Measurements from ENCODE around the gene SNCA.

The SNCA gene

DNA sequence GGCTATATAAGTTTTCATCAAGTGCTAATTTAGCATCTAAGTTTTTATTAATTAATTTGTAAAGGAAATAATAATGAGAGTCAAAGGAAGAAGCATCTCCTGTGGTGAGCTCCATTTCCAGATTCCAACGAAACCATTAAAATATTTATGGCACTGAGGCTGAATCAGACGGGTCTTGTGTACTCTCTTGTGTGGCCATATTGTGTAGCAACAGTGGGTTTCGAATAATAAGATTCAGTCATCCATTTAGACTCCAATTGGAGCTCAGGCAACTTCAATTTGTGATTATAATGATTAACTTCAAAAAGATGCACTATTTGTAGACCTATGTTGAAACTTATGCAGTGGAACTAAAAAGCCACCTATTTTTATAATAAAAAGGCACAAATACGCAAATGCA, 82.4 kb downstream of the SNCA start:
- DNase-seq (ENCODE audit: low read depth, low spot score) = no peak

DNA sequence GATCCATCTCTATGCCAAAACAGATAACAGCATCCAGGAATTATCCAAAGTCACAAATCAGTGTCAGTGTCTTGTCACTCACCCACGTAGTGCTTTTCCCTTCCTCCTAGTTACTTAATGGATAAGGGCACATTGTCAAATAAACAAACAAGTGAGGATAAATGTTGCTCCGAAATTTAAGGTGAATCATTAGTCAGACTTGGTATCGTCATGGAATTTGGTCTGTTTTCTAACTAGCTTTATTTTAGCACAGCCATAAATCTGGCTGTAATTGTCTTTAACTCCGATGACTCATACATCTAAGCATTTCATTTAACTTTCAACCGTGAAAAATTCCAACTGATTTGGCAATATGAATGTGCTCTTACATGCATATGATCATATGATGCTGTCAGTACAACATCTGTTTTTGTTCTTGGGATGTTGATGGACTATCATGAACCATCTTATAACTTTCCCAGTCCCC, 83.3 kb downstream of the SNCA start:
- DNase-seq (ENCODE audit: low read depth, low spot score) = peak; percentile 32

DNA sequence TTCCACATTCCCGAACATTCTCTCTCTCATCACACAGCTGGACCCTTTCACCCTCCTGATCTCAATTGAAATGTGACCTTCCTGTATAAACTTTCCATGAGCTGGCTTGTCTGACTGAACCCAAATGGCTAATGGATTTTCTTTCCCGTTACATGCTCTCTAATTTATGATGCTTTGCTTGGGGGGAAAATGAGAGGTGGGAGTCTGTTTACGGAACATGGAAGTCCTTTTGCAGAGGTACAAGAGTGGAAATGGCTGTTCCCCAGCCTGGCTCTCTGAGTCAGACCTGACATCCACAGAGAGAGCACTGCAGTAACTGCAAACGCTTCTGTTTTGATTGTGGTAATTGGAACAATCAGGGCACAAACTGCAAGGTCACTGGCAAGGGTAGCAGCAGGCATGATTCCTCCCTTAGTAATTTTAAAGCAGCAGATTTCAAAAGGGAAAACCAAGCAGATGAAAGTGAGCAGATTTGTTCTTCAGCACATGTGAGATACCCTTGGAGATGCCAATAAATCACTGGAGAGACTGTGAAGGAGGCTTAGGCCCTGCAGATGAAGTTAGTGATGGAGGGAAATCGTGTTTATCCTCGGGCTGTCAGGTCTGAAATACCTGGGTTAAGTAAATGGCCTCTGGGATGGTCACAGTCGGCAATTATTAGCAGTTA, 83.9 kb downstream of the SNCA start:
- DNase-seq (ENCODE audit: low read depth, low spot score) = peak; percentile 31

DNA sequence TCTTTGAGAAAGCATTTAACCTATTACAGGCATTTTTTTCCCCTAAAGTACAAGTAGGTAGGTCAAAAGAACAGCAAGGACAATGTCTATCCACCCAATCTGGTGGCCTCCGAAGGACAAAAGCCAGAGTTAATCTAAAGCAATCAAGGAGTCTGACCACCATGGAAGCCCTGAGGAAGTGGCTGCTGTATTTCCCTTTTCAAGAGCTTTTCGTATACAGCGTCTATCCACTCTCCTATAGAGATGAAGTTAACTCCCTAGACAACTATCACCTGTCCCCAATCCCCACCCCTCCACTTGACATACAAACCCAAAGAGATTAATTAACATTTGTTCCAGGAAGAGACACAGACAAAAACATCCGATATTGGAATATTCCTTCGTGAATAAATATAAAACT, 85.5 kb downstream of the SNCA start:
- no peak for DNase-seq (ENCODE audit: low read depth, low spot score)

DNA sequence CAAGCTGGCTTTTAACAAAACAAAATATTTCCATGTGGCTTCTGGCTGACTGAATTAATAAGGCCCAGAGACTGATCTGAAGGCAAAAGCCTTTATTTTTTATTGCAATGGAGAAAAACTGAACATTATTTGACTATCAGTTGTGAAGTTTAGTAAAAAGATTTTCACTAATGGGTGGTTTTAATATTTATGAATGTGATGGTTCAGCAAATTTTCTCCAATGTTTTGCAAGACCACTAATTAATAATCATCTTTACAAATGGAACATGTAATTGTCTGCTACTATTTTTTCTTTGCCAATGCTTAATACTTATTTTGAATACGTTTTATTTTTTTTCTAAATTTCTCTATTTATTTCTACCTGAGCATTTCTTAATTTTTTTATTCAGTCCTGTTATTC, 90.6 kb downstream of the SNCA start:
- no peak for DNase-seq (ENCODE audit: low read depth, low spot score)

DNA sequence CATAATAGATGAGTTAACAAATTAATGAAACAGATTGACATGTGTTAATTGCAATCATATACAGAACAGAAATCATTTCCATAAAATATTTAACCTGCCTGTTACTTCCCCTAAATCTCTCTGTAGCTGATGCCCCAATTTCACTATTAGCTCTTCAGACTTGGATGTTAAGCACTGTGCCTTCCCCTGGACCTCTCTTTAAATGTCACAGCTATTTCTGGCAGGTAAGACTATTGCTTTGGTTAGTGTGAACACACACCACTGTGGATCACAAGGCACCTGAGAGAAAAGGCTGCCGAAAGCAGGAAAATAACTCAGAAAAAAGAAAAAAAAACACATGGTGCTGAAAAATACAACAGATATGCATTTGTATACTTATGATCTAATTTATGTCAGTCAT, 91.3 kb downstream of the SNCA start:
- DNase-seq (ENCODE audit: low read depth, low spot score) = no peak

DNA sequence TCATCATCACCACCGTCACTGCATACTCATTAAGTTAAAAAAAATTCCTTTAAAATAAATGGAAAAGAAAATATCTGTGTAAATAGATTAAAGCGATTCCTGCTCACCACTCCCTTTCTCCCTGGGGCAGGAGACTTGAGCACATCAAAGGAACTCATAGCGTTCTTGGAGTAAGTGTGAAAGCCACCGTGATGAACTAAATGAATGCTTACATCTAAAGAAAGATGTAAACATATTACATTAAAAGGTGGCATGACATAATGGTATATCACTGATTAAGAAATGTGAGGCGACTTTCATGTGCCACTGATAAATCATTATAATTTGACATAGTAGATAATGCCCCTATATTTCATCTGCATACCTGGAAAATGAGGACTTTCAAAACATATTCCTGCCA, 92.0 kb downstream of the SNCA start:
- DNase-seq (ENCODE audit: low read depth, low spot score) = no peak

DNA sequence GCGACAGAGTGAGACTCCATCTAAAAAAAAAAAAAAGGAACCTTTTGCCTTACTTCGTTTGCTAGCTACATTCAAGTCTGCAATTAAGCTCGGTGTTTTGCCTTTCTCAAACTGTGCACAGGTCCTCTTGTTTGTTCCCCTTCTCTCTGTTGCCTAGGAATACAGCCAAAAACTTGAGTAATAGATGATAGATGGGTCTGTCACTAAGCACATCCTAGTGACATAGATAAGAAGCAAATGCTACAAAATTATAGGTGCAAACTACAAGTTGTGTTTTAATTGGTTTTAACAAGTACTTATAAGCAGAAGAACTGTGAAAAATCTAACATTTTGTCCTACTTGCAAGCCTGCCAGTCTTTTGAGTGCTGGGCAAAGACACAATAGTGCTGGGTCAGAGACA, 95.2 kb downstream of the SNCA start:
- DNase-seq (ENCODE audit: low read depth, low spot score) = no peak

DNA sequence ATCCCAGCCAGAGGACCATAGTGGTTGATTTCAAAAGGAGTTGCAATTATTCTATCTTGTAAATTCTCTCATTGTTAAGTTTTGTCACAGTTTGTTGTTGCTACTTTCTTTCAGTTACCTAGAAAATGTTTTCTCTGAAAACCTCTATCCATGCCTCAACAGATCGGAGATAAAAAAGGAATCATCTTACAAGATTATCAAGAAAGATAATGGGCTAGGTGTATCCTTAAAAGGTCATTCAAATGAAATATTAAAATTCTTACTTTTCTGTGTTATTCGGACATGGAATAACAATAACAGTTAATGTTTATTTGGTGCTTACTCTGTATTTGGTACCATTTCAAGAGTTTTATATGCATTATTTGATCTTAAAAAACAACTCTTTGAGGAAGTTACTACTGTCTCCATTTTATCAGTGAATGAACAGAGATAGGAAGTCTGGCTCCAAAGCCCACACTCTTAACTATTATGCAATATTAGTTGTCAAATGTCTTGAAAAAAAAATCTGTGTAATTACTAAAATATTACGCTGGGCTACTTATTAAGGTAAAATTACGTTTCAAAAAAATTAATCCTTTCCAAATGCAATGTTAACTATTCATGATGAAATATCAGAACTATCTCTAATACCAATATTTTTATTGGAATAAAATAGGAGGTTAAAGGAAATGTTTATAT, 97.5 kb downstream of the SNCA start:
- DNase-seq (ENCODE audit: low read depth, low spot score) = no peak

DNA sequence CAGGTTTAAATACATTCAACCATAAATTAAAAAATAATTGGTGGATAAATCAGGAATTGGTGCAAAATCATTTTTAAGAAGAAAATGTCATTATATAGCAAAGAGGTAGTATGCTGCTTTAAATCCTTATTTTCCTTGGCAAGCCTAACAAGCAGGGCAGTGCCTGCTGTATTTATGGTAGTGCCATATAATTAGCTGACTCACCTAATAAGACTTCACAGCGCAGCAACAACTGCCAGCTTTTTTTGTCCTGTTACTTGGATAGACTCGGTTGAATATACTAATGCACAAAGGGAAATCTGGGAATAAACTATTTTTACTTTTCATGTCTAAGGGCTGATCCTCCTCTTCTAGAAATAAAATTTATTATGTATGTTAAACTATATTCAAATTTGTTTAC, 99.1 kb downstream of the SNCA start:
- DNase-seq (ENCODE audit: low read depth, low spot score) = no peak

DNA sequence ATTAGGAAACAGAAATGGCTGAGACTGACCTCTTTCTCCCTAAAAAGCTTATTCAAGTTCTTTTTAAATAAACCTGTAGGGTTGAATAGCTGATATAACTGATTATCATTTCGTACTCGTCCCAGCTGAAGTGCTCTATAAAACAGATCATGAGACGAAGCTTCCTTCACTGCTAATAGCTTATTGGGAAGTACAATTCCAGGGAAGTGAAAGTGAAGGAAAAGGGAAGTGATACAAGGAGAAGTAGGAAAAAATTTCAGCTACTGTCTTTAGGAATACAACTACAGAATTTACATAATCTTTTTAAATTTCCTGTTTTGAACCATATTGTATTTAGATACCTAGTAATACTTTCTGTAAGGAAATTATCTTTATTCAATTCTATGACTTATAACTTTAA, 103.0 kb downstream of the SNCA start:
- no peak for DNase-seq (ENCODE audit: low read depth, low spot score)

DNA sequence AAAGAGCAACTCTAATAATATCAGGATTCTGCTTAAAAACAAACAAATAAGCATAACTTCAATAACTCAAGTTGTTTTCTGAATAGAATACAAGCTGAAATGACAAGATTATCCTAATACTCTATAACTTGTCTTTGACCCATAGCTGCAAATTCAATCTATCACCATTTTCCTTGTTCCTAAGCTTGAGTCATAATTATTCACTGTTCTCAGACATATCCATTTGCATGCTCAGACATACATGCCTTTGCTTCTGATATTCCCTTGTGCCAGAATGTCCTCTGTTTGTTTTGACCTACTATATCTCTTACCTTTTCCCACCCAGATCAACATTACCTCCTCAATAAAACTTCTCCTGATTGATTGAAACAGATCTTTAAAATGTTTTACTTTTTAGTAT, 109.7 kb downstream of the SNCA start:
- DNase-seq (ENCODE audit: low read depth, low spot score) = no peak

DNA sequence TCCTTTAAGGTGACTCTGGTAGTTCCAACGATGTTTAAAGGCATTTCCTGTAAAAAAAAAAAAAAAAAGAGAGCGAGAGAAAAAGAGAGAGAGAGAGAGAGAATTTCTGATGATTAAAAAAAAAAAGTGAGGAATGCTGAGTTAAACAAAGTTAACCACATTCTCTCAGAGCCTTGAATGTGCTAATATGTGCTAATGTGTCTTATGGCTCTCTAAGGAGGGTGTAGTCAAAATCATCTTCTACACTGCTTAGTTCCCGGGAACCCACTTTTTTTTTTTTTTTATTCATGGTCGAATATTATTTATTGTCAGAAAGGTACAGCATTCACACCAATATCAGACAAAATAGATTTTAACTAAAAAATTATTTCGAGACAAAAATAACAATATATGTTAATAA, 111.7 kb downstream of the SNCA start:
- DNase-seq (ENCODE audit: low read depth, low spot score) = no peak

DNA sequence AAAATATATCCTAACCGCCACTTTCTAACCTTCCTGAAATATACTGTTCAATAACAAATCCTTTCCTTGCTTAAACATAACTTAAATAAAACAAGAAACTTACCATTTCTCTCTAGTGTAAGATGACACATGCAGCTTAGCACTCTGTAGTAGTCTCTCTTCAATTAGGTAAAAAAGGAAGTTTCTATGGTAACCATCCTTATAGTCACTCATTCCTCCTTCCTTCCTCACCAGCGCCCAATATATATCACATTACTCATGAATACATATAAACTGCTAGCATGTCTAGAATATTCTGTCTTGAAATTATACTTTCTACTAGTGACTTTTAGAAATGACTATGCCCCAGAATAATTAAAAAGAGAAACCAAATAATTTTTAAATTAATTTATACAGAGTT, 112.2 kb downstream of the SNCA start:
- no peak for DNase-seq (ENCODE audit: low read depth, low spot score)

DNA sequence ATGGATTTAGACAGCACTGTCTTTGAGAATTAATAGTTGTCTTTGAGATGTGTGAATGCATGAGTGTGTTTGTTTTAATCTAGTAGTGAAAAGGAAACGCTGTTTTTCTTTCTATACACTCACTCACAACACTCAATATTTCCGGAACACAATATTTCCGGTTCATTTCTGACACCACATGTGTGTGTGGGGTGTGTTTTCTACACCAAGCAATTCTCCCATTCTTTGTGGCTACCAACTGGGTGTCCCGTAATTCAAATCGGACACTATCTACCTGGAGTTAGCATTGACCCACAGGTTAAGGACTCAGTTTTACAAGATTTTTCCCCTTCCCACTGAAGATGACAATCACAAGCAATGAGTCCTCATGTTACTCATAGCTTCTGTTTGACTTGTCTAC, 113.9 kb downstream of the SNCA start:
- DNase-seq (ENCODE audit: low read depth, low spot score) = no peak

DNA sequence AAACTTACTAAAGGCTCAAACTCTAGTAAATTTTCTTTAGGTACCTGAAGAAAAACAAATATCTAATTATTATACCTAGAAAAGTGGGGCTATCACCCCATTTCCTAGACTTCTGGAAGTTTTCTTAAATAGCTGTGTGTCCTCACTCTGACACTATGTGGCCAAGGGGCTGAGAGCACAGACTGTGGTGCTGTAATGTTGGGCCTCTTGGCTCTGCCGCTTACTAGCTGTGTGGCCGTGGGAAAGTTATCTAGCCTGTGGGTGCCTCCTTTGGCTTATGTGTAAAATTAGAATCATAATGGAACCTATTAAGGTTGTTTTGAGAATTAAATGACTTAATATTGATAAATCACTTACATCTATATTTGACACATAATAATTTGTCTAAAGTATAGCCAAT, 114.4 kb downstream of the SNCA start:
- DNase-seq (ENCODE audit: low read depth, low spot score) = no peak

DNA sequence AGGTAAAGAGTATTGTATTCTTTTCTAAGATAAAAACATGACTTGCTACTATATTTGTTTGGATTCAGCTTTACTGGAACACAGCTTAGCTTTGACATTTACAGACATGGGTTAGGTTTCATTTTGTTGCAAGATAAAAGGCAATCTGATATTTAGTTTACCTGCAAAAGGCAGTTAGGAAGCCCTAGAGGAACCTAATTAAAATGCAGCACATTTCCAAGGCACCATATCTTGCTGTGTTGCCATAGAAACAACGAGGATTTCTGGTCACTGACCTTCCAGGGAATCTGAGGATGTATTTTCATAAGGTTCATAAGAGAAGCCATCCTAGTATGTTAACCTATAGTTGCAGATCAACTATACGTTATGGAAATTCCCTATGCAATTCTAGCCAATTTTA, 116.0 kb downstream of the SNCA start:
- no peak for DNase-seq (ENCODE audit: low read depth, low spot score)

DNA sequence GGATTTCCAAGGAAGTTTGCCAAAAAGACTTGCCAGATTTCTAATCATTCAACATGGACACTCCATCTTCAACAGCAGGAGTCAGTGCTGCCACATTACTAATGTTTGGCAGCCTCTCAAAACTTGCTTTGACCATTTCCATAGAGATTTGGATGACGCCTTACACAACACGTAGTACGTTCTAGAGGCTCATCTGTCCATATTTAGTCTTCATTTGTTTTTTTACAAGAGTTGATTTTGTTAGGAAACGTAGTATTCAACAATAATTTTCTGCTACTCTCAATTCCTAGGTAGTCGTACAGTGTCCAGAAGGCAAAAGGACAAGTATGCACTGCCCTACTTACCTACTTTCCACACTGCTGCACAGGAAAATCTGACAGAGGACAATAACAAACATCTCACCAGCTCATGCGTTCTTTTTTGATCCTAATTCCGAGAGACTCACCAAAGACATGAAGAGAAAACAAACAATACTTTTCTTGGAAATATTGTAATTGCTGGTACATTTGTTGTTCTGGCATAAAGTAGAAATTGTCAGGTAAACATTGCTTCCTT, 117.3 kb downstream of the SNCA start:
- no peak for DNase-seq (ENCODE audit: low read depth, low spot score)

DNA sequence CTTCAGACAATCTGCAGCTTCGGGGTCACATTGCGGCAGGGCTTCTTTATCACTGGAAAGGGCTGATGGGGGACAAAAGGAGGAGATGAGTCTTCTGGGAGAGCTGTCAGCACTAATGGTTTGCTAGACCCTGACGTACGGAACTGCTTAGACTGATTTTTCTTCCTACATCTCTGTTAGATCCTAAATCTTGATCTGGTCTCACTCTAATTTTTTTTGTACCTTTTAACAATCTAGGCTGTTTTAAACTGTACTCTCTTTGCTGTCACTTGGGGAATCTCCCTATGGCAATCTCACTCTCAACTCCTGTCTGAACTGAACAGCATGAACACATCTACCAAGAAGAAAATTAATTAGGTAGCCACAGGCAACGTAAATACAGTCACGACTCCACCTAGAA, 120.1 kb downstream of the SNCA start:
- no peak for DNase-seq (ENCODE audit: low read depth, low spot score)

DNA sequence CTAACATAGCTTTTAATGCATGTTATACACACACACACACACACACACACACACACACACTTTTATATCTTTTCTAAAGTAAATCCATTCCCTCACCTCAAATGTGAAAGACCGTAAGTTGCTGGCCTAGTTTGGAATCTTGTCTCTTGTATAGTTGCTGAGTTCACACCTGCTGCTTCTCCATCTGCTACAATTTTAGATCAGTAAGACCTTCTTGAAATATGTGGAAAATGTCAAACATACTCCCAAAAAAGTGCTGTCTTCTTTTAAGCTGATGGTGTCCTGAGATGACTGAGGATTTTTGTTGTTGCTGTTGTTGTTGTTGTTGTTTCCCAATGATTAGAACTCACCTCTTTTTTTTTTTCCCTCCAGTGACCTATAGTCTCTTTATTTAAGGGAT, 121.3 kb downstream of the SNCA start:
- DNase-seq (ENCODE audit: low read depth, low spot score) = no peak

DNA sequence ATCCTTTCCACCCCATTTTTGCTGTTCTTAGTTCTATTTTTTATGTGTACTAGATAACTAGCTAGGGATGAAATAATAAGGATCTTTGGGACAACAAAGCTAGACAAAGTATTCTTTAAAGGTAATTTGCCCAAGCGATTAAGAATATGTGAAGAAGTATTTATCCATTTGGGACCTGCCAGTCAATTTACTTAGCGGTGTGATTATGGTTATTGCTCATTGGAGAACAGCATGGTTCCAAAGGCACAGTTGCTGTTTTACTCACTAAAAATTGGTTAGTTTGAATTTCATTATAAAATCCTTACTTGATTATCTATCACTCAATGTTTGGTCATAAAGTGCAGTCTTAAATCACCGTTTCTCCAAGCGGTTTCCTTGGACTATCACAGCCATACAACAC, 124.1 kb downstream of the SNCA start:
- no peak for DNase-seq (ENCODE audit: low read depth, low spot score)

DNA sequence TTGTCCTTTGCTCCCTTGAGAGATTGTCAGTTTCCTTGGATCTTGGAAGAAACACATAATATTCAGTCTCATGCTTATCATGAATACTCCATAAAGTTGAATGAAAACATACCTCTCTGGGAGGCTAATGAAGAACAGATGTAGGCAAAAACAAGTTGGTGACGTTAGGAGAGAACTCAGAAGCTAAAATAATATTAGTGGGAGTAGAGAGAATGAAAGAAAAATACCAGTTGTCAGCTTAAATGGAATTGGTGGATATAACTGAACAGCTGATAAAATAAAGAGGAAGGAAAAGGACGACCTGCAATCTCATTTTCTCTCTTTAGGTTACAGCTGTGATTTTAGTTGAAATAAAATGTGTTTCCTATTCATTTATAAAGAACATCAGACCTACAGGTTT, 124.8 kb downstream of the SNCA start:
- peak; percentile 70 for DNase-seq (ENCODE audit: low read depth, low spot score)

DNA sequence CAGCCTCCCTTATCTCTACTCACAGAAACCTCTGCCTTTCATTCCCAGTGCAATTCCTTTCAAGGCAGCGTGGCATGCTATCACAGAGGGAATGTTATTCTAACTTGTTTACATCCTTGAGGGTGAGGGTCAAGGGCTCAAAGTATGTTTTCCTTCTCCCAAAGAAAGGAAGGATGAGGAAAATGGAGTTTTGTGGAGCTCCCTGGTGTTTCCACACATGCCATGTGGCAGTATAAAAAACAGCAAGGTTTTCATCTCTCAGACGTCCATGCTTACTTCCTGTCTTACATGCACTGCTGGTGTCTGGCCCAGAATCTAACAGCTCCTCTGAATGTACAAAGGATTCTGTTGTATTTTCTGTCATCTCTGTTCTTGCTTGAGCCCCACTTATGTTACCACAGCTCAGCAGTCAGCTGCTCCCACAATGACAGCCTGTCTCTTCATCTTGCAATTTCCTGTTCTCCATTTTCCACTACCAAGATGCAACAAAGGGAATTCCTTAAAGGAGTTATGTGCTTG, 128.0 kb downstream of the SNCA start:
- DNase-seq (ENCODE audit: low read depth, low spot score) = peak; percentile 35
